Measurements from ENCODE around the gene THSD4. TPM values are rescaled to one million over a fixed set of nuclear protein-coding genes. Genes with fewer than 3 reads are reported as not detected.

The THSD4 gene
- polyA plus RNA-seq, 1 donor (not counting 4 experiments of a cell fraction or from before 2014, with no cell fraction given): 24.5 TPM

DNA sequence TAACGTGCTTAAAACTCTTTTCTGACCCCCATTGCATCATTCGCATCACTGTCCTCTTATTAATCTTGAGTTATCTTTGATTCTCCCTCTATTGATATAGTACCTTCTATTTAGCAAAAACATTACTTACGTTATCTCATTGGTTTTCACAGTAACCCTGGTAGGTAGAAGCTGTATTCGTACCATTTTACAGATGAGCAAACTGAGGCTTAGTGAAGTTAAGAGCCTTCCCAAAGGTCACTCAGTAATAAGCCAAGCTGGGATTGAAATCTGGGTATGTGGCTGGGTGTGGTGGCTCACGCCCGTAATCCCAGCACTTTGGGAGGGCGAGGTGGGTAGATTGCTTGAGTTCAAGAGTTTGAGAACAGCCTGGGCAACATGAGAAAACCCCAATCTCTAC lies 244.0 kb downstream of the THSD4 start:
- Histone ChIP-seq H3K79me2 (ENCODE audit: control insufficient read depth, insufficient read depth, low read length) (no peaks in the 10 kb centered on the region), H3K27me3 (ENCODE audit: control insufficient read depth, extremely low read depth, insufficient read depth, low read length) (no peaks in the 10 kb centered on the region), H3K4me3 (ENCODE audit: control insufficient read depth in 2 of 3, extremely low read depth in 1 of 3, insufficient read depth in 2 of 3, low read depth in 1 of 3, low read length in 3 of 3) (no peak overlapping the region), H3K4me2 (ENCODE audit: control insufficient read depth, extremely low read depth, insufficient read depth, low read depth, low read length) (no peak overlapping the region), H3K4me1 (ENCODE audit: control insufficient read depth, extremely low read depth, insufficient read depth, low read length) (peaks cover 32% of the 10 kb centered on the region), H3K9me1 (ENCODE audit: control insufficient read depth, extremely low read depth, insufficient read depth, low read length) (no peaks in the 10 kb centered on the region), H3K27ac (ENCODE audit: control insufficient read depth, insufficient read depth, low read length) (no peak overlapping the region), H3K9me3 (ENCODE audit: control insufficient read depth, low read depth, low read length) (no peaks in the 10 kb centered on the region), H2AFZ (ENCODE audit: control insufficient read depth, low read length) (no peak overlapping the region), H4K20me1 (ENCODE audit: control insufficient read depth, extremely low read depth, insufficient read depth, low read length) (no peaks in the 10 kb centered on the region), H3K9ac (ENCODE audit: control insufficient read depth, extremely low read depth, insufficient read depth, low read length) (no peak overlapping the region), H3K36me3 (ENCODE audit: control insufficient read depth in 2 of 2, extremely low read depth in 1 of 2, insufficient read depth in 2 of 2, low read length in 2 of 2) (peaks cover 9 to 14% of the 10 kb centered on the region in 2 experiments)
- TF ChIP-seq, protein P1, sequence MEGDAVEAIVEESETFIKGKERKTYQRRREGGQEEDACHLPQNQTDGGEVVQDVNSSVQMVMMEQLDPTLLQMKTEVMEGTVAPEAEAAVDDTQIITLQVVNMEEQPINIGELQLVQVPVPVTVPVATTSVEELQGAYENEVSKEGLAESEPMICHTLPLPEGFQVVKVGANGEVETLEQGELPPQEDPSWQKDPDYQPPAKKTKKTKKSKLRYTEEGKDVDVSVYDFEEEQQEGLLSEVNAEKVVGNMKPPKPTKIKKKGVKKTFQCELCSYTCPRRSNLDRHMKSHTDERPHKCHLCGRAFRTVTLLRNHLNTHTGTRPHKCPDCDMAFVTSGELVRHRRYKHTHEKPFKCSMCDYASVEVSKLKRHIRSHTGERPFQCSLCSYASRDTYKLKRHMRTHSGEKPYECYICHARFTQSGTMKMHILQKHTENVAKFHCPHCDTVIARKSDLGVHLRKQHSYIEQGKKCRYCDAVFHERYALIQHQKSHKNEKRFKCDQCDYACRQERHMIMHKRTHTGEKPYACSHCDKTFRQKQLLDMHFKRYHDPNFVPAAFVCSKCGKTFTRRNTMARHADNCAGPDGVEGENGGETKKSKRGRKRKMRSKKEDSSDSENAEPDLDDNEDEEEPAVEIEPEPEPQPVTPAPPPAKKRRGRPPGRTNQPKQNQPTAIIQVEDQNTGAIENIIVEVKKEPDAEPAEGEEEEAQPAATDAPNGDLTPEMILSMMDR (optimal IDR thresholded peaks at IDR 0.05 in 1 of 3, IDR thresholded peaks at IDR 0.05 in 1 of 3, conservative IDR thresholded peaks at IDR 0.05 in 1 of 3; ENCODE audit: extremely low read depth in 1 of 3, insufficient read depth in 2 of 3, low read length in 3 of 3): no peak
- no peak for TF ChIP-seq EZH2 (IDR thresholded peaks at IDR 0.05; ENCODE audit: low read length)
- no peak for DNase-seq (ENCODE audit: low read depth, low spot score)
- dilution Hi-C loops (cut with MboI; ENCODE audit: extremely low pct_ligation_motif_present, low sequenced_read_pairs): no loop called here
- FAIRE-seq: no peak

DNA sequence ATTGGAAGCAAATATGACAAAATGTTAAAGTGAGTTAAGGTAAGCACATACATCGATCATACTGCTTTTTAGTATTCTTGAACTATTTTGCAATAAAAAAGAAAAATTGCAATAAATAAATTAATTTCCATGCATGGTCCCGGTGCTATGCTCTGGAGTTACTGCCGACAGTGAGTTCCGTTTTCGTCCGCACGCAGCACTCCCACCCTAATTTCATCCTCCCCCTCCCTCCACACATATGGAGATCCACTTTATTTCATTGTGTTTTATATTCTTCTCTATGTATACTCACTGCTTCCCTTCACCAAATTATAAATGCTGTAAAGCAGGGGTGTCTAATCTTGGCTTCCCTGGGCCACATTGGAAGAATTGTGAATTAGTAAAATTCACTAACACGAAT lies 247.3 kb downstream of the THSD4 start:
- FAIRE-seq: no peak

More for the DNA sequence above, 247.3 kb downstream of the THSD4 start:
- H3K4me2 ChIP-seq (ENCODE audit: control insufficient read depth, extremely low read depth, insufficient read depth, low read depth, low read length): no peak overlapping the region
- no peak overlapping the region for H3K4me3 ChIP-seq (ENCODE audit: control insufficient read depth in 2 of 3, extremely low read depth in 1 of 3, insufficient read depth in 2 of 3, low read depth in 1 of 3, low read length in 3 of 3)
- no peaks in the 10 kb centered on the region for H4K20me1 ChIP-seq (ENCODE audit: control insufficient read depth, extremely low read depth, insufficient read depth, low read length)
- no peak overlapping the region for H3K9ac ChIP-seq (ENCODE audit: control insufficient read depth, extremely low read depth, insufficient read depth, low read length)
- H3K27ac ChIP-seq (ENCODE audit: control insufficient read depth, insufficient read depth, low read length): no peak overlapping the region
- no peak for DNase-seq (ENCODE audit: low read depth, low spot score)
- no peaks in the 10 kb centered on the region for H3K9me1 ChIP-seq (ENCODE audit: control insufficient read depth, extremely low read depth, insufficient read depth, low read length)
- H3K79me2 ChIP-seq (ENCODE audit: control insufficient read depth, insufficient read depth, low read length): peaks cover 4% of the 10 kb centered on the region
- TF ChIP-seq EZH2 (IDR thresholded peaks at IDR 0.05; ENCODE audit: low read length): no peak
- TF ChIP-seq, protein P1 (optimal IDR thresholded peaks at IDR 0.05 in 1 of 3, IDR thresholded peaks at IDR 0.05 in 1 of 3, conservative IDR thresholded peaks at IDR 0.05 in 1 of 3; ENCODE audit: extremely low read depth in 1 of 3, insufficient read depth in 2 of 3, low read length in 3 of 3): no peak
- H3K9me3 ChIP-seq (ENCODE audit: control insufficient read depth, low read depth, low read length): no peaks in the 10 kb centered on the region
- H2AFZ ChIP-seq (ENCODE audit: control insufficient read depth, low read length): no peak overlapping the region
- dilution Hi-C loops (cut with MboI; ENCODE audit: extremely low pct_ligation_motif_present, low sequenced_read_pairs): no loop called here
- H3K27me3 ChIP-seq (ENCODE audit: control insufficient read depth, extremely low read depth, insufficient read depth, low read length): no peaks in the 10 kb centered on the region
- H3K36me3 ChIP-seq (ENCODE audit: control insufficient read depth in 2 of 2, extremely low read depth in 1 of 2, insufficient read depth in 2 of 2, low read length in 2 of 2): peaks cover 6 to 8% of the 10 kb centered on the region in 2 experiments
- peaks cover 11% of the 10 kb centered on the region for H3K4me1 ChIP-seq (ENCODE audit: control insufficient read depth, extremely low read depth, insufficient read depth, low read length)
